GM18498 (cell line): ENCODE results near the gene UBE2D3.

Experiments
- ATAC-seq: cut with Tn5 transposase; IDR thresholded peaks from one replicate; pipeline ENCODE4 v1.9.1; 2021; ENCODE audit warnings: mild to moderate bottlenecking, moderate library complexity; ENCODE audit not compliant: unreplicated experiment

UBE2D3 gene

DNA sequence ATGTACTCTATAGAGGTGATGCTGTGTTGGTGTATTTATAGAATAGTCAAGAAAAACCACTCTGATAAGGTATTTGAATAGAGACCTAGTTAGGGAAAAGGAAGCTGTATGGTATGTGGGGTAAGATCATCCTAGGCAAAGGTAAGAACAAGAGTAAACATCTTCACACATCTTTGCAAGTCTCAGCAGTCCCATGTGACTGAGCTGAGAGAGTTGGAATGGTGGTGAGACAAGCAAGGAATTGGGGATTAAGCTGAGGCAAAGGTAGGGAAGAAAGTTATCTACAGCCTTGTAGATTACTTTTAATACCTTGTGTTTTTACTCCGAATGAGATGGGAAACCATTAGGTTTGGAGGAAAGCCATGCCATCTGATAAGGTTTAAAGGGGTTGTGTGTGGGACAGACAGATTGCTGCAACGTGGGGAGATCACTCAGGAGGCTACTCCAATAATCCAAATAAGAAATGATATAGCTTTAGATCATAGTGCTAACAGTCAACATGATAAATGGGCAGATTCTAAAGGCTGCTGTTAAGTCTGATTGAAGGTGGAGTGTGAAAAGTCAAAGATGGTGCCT, 34.9 kb downstream of the UBE2D3 start:
- no peak for ATAC-seq

- ATAC-seq = no peak
Measured at GRCh38 chr4:102791318-102791835, 36.0 kb downstream of the UBE2D3 start.

GRCh38 chr4:102789317-102789717, 38.0 kb downstream of the UBE2D3 start:
- no peak for ATAC-seq

DNA sequence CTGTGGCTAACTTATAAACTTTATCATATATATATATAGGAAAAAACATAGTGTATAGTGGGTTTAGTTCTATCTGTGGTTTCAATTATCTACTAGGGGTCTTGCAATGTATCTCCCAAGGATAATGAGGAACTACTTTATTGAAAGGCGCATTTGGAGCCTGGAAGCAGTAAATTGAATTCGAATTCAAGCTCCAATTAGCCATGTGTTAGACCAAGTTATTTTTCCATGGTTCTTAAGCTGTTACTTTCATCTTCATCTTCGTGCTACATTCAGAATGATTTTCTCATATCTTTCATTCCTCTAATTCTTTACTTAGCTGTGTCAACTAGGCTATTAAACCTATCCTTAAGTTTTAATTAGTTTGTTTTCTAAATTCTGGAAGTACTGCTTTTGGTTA, 39.4 kb downstream of the UBE2D3 start:
- ATAC-seq = no peak

DNA sequence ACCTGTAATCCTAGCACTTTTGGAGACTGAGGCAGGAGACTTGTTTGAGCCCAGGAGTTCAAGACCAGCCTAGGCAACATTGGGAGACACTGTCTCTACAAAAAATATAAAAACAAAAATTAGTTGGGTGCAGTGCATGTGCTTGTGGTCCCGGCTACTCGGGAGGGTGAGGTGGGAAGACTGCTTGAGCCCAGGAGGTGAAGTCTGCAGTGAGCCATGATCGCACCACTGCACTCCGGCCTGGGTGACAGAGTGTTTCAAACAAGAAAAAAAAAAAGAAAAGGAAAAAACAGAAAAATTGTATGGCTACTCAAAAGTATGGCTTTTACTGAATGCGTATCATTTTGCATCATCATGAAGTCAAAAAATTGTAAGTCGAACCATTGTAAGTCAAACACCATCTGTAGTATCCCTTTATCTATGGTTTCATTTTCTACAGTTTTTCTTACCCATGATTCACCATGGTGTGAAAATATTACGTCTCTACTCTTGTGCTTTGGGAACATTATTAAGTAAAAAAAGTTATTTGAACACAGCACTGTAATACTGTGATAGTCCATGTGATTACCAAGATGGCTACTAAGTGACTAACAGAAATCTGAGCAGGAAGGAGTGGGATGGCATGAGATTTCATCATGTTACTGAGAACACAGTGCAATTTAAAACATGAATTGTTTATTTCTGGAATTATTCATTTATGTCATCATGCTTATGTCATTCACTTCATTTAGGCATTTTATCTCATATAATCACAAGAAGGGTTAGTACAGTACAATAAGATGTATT, 40.1 kb downstream of the UBE2D3 start:
- no peak for ATAC-seq

DNA sequence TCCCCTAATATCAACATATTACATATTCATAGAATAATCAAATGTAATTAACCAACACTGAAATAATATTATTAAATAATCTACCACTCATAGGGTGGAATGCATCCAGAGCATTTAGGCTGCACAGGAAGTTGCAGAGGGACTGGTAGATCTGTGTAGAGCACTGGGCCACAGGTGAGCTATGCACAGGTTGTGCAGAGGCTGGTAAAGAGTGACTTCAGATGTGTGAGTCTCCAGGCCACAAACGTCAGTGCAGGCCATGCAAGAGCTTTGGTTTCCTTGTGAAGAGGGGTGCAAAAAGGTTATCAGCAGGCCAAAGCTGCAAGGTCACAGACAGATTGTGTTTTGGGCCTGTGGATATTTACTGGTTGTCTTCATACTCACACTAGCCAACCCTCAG, 41.1 kb downstream of the UBE2D3 start:
- ATAC-seq = no peak

DNA sequence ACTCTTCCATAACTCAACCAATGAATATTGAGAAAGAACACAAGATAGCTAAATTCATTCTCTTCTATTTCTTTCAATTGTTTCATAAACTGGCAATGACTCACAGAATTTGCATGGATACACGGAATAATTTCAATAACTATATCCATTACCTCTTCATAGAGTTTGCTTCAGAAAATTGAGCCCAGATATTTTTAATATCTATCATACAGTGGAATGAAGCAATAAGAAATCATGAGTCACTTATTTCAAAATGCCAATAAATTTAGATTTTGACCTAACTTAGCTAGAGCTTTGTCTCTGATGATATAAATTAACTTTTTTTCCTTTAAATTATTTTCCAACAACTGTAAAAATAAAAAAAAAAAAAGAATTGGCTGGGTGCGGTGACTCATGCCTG, 44.3 kb downstream of the UBE2D3 start:
- ATAC-seq = no peak

DNA sequence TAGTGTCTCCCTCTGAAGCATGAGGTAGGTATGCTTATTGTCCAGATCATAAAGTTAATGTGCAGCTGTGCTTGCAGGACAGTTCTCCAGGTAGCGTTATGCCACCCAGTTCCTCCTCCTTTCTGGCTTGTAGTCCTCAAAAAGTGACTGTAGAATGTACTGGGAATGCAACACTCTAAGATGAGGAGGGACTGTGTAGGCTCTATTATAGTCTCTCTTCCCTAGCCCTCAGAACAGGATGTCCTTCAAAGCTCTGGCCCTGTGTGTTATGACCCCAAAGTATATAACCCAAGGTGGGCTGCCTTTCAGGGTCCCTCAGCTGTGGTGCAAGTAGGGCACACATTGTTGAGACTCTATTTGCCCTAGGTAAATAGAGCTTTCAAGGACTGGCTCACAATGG, 45.8 kb downstream of the UBE2D3 start:
- ATAC-seq = no peak

- no peak for ATAC-seq
Measured at GRCh38 chr4:102780476-102781144, 46.7 kb downstream of the UBE2D3 start.

DNA sequence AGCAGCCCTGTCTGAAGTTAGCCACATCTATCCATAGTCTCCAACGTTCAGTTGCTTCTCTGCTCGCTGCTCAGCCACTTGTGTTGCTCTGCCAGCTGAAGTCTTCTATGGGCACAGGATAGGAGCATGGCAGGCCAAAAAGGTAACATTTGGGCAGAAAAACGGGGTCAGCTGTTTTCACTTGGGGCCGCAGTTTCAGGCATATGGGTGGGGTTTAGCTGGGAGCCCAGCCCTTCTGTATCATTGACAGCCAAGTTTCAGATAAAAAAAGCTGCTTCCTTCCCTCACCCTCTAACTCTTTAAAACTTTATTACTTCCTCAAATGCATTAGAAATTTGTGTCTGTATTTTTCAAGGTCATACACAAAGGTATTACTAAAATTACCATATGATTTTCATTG, 48.1 kb downstream of the UBE2D3 start:
- no peak for ATAC-seq

DNA sequence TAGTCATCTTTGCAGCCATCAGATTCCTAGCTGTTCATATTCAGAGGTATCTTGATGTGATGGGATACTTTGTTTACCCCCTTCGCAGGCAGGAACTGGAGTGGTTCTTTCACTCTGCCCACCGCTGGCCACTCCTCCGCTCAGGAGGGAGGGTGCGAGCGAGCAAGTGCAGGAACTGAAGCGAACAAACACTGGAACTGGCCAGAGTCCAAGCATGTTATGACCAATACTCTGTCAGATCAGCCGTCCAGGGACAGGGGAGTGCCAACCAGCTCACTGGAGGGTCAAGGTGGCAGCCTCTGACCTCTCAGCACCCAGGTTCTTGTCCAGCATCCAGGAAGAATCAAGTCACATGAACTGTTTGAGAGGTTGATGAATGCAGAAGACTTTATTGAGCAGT, 48.6 kb downstream of the UBE2D3 start:
- ATAC-seq = no peak

- ATAC-seq = no peak
Measured at GRCh38 chr4:102775805-102776204, 51.5 kb downstream of the UBE2D3 start.

- no peak for ATAC-seq
Measured at GRCh38 chr4:102774254-102774653, 53.1 kb downstream of the UBE2D3 start.

GRCh38 chr4:102772738-102773340, 54.5 kb downstream of the UBE2D3 start:
- no peak for ATAC-seq

DNA sequence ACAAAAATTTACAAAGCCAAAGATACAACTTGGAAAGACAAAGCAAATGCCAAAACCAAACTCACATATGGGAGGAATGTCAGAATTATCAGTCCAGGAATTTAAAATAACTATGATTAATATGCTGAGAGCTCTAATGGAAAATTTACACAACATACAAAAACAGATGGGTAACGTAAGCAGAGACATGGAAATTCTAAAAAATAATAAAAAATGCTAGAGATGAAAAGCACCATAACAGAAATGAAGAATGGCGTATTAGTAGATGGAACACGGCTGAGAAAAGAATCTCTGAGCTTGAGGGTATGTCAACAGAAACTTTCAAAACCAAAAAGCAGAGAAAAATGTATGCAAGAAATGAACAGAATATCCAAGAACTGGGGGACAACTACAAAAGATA, 62.5 kb downstream of the UBE2D3 start:
- ATAC-seq = no peak

GRCh38 chr4:102761906-102762305, 65.4 kb downstream of the UBE2D3 start:
- no peak for ATAC-seq

DNA sequence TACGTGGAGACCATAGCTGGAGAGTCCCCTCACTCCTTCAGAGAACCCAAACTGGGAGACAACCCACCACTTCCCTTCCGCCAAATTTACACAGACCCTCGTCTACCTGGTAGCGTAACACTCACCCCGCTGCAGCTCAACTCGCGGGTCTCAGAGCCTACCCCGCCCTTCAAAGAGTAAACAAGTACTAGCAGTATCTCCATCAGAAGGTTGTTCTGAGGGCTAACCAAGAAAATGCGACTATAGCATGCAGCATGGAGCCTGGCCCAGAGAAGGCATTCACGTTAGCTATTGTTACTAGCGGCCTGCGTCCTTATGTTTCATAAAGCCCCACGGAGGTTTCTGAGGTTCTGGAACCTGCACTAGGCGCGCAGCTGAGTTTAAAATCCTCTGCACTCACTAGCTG, 66.1 kb downstream of the UBE2D3 start:
- ATAC-seq = peak; percentile 14

- peak; percentile 92 for ATAC-seq
Measured at GRCh38 chr4:102760645-102761295, 66.6 kb downstream of the UBE2D3 start, which contains the start of gene MANBA. Gene MANBA (minus strand): TSS chr4:102760968. CDS start chr4:102760894, 74 bp downstream.

DNA sequence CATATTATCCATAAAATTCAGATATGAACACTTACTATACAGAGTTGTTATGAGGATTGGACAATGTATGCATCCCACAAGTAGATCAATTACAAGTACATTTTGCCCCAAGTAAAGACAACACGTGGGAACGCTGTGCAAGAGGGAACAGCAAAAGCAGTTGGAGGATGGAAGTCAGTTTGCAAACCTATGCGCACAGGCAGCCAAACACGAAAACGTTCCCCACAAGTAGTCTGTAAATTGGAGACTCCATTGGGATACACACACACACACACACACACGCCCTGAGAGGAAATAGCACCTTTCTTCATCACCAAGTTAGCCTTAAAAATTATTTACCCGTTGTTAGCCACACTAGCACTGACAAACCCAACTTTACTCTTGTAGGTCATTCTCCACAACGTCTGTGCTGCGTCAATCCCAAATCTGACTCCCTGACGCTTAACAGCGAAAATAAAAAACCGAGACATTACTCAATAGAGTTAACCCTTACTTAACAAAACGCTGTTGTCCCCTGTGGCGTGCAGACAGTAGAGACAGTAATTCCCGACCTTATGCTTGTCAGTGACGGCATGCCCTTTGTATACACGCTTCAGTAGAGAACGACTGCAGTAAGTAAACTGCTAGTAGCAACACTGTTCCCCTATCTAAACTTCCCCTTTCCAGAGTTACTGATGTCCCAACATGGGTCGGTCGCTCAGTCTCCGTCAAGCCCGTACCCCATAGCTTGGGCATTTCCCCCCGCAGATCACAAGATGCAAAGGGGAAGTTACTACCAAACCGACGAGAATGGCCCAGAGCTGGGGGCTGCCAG, 67.3 kb downstream of the UBE2D3 start:
- ATAC-seq = peak; percentile 61
